Upper lobe of left lung (tissue), 6 donors: ENCODE results near the gene DLG2. TPM values are rescaled to one million over a fixed set of nuclear protein-coding genes. Genes with fewer than 3 reads are reported as not detected.

Experiments used
- ATAC-seq, 2 donors: fragments of 200-7000 bp; cut with Tn5 transposase; one replicate each; pipeline ENCODE4 v1.9.1; 2022; ENCODE audit warnings: mild to moderate bottlenecking in 2 of 2, moderate library complexity in 2 of 2; ENCODE audit not compliant: low FRiP score in 2 of 2
- DNase-seq, 2 donors: peaks; one replicate each; pipeline ENCODE4 v3.0.0-alpha.2; 2019 to 2020
- H3K27ac ChIP-seq, 4 donors: fragments of 200-600 bp; sonication (generic); one replicate each; pipeline ENCODE4 v1.5.1; 2016 to 2019
- H3K27me3 ChIP-seq, 4 donors: fragments of 200-600 bp; sonication (generic); one replicate each; pipeline ENCODE4 v1.5.1; 2017 to 2019
- H3K36me3 ChIP-seq, 4 donors: fragments of 200-600 bp; sonication (generic); one replicate each; pipeline ENCODE4 v1.5.1; 2016 to 2019
- H3K4me1 ChIP-seq, 4 donors: fragments of 200-600 bp; sonication (generic); one replicate each; pipeline ENCODE4 v1.5.1; 2018 to 2019
- H3K4me3 ChIP-seq, 4 donors: fragments of 200-600 bp; sonication (generic); one replicate each; pipeline ENCODE4 v1.5.1; 2017 to 2019; ENCODE audit warnings: mild to moderate bottlenecking in 2 of 4, moderate library complexity in 1 of 4
- H3K9me3 ChIP-seq, 4 donors: fragments of 200-600 bp; sonication (generic); one replicate each; pipeline ENCODE4 v1.5.1; 2018 to 2019
- EP300 ChIP-seq, 4 donors: sonication (generic); formaldehyde crosslinking; IDR thresholded peaks; one replicate each; pipeline ENCODE4 v1.5.1; 2017; ENCODE audit warnings: antibody characterized with exemption in 4 of 4, control low read depth in 2 of 4
- POLR2A ChIP-seq, 4 donors: fragments of 450-650 bp; IDR thresholded peaks; one replicate each; pipeline ENCODE4 v1.5.1; 2016 to 2017; ENCODE audit warnings: antibody characterized with exemption in 4 of 4, mild to moderate bottlenecking in 2 of 4
- POLR2AphosphoS5 ChIP-seq, 2 donors: sonication (generic); formaldehyde crosslinking; IDR thresholded peaks; one replicate each; pipeline ENCODE4 v1.5.1; 2017; ENCODE audit warnings: antibody characterized with exemption in 2 of 2
- WGBS, 2 donors: methylation state at CpG; one replicate each; pipeline ENCODE4 v1.1.5; 2017 to 2018; 5-methylcytosine and 5-hydroxymethylcytosine counted together
- total RNA-seq, 6 donors: library from RNA; depleted of rRNA in 4 of 6; stranded (reverse); fragments of >200 nt in 4 of 6; gene quantifications; one replicate each; pipeline versions ENCODE4 v1.1.0 to v1.2.1, GENCODE V29; 2016 to 2021
- TF ChIP-seq, protein P1 (sequence below), 6 experiments: fragments of 450-650 bp in 4 of 6; fragments of 200-600 bp in 2 of 6; sonication (generic) in 2 of 6; IDR thresholded peaks; one replicate each; pipeline ENCODE4 v1.5.1; 2016 to 2019; ENCODE audit warnings: antibody characterized with exemption in 6 of 6
- donor health status: DM: no; HTN: no; CAD: no; lungs with moderate emphysema.
- donor health status: DM: no; HTN: yes; CAD: no; lungs with severe emphysema.

The DLG2 gene
- total RNA-seq, 6 donors from 2014 or later: 3.4 to 37.7 (median 9.1) TPM

- no peak for TF ChIP-seq EP300 (IDR thresholded peaks at IDR 0.05)
- TF ChIP-seq, protein P1, sequence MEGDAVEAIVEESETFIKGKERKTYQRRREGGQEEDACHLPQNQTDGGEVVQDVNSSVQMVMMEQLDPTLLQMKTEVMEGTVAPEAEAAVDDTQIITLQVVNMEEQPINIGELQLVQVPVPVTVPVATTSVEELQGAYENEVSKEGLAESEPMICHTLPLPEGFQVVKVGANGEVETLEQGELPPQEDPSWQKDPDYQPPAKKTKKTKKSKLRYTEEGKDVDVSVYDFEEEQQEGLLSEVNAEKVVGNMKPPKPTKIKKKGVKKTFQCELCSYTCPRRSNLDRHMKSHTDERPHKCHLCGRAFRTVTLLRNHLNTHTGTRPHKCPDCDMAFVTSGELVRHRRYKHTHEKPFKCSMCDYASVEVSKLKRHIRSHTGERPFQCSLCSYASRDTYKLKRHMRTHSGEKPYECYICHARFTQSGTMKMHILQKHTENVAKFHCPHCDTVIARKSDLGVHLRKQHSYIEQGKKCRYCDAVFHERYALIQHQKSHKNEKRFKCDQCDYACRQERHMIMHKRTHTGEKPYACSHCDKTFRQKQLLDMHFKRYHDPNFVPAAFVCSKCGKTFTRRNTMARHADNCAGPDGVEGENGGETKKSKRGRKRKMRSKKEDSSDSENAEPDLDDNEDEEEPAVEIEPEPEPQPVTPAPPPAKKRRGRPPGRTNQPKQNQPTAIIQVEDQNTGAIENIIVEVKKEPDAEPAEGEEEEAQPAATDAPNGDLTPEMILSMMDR (IDR thresholded peaks at IDR 0.05): no peak
- no peak for TF ChIP-seq POLR2AphosphoS5 (IDR thresholded peaks at IDR 0.05)
- no peak for TF ChIP-seq POLR2A (IDR thresholded peaks at IDR 0.05)
- H3K27ac ChIP-seq: no peak overlapping the region
- H3K36me3 ChIP-seq: peaks cover 0 to 3% (median 0%) of the 10 kb centered on the region in 4 donors
- no peak for ATAC-seq
- WGBS, 2 donors: 87 to 90% methylated on average over 4 to 5 of the region's 5 CpGs
- no peaks in the 10 kb centered on the region for H3K4me1 ChIP-seq
- H3K27me3 ChIP-seq: no peaks in the 10 kb centered on the region
- peaks cover 0 to 5% (median 0%) of the 10 kb centered on the region in 4 donors for H3K9me3 ChIP-seq
- no peak overlapping the region for H3K4me3 ChIP-seq
- no peak for DNase-seq
These were observed 87.0 kb downstream of the DLG2 start for GRCh38 chr11:85540181-85540580.

DNA sequence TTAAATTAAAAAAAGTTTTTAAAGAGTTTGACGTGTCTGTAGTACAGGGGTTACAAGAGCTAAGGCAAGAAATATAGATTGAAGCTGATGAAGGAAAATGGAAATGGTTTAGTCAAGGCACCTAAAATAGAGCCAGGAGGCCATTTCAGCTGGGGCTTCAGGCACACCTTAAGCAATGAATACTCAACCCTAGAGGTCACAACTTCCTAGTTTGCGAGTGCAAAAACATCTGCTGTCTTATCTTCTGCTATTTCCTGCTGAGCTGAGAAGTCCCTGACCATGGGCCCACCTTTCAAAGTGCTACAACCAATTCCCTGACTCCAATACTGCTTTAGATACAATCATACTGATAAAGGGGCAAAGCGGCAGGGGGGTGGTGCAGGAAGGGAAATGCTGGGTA is 87.4 kb downstream of the DLG2 start:
- Histone ChIP-seq H3K36me3 (peaks cover 0 to 3% (median 0%) of the 10 kb centered on the region in 4 donors), H3K4me3 (no peak overlapping the region), H3K9me3 (peaks cover 0 to 5% (median 1%) of the 10 kb centered on the region in 4 donors), H3K27ac (no peak overlapping the region), H3K4me1 (no peaks in the 10 kb centered on the region), H3K27me3 (no peaks in the 10 kb centered on the region)
- ATAC-seq (no peak), DNase-seq (no peak)
- TF ChIP-seq, protein P1 (IDR thresholded peaks at IDR 0.05): no peak
- TF ChIP-seq POLR2A (IDR thresholded peaks at IDR 0.05) (no peak), POLR2AphosphoS5 (IDR thresholded peaks at IDR 0.05) (no peak), EP300 (IDR thresholded peaks at IDR 0.05) (no peak)
- WGBS, 2 donors: 80 to 83% methylated on average over 3 of the region's 3 CpGs

GRCh38 chr11:85539029-85539689 is 88.0 kb downstream of the DLG2 start:
- WGBS, 2 donors: 81 to 100% methylated on average over 1 of the region's 1 CpG
- TF ChIP-seq POLR2AphosphoS5 (IDR thresholded peaks at IDR 0.05) (no peak), EP300 (IDR thresholded peaks at IDR 0.05) (no peak), POLR2A (IDR thresholded peaks at IDR 0.05) (no peak)
- TF ChIP-seq, protein P1 (IDR thresholded peaks at IDR 0.05): no peak
- ATAC-seq: no peak

DNA sequence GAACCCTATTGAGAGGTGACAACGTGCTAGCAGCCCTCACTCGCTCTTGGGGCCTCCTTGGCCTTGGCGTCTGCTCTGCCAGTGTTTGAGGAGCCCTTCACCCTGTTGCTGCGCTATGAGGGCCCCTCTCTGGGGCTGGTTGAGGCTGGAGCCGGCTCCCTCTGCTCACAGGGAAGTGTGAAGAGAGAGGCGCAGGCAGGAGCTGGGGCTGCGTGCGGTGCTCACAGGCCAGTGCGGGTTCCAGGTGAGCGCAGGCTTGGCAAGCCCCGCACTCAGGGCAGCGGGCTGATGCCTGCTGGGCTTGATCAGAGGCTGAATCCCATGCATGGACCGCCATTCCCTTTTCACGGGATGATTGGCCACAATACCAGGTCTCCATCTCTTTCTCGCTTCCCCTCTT is 90.7 kb downstream of the DLG2 start:
- TF ChIP-seq POLR2A (IDR thresholded peaks at IDR 0.05) (no peak), EP300 (IDR thresholded peaks at IDR 0.05) (no peak), POLR2AphosphoS5 (IDR thresholded peaks at IDR 0.05) (no peak)
- TF ChIP-seq, protein P1 (IDR thresholded peaks at IDR 0.05): no peak
- WGBS, 2 donors: 95 to 98% methylated on average over 10 to 12 of the region's 15 CpGs
- H3K4me1 ChIP-seq: no peaks in the 10 kb centered on the region
- peaks cover 0 to 3% (median 0%) of the 10 kb centered on the region in 4 donors for H3K36me3 ChIP-seq
- DNase-seq (peak in 1 of 2 donors; percentile 64), ATAC-seq (no peak)
- no peaks in the 10 kb centered on the region for H3K27me3 ChIP-seq
- no peak overlapping the region for H3K27ac ChIP-seq
- H3K9me3 ChIP-seq: peaks cover 0 to 9% (median 3%) of the 10 kb centered on the region in 4 donors
- H3K4me3 ChIP-seq: no peak overlapping the region

More at GRCh38 chr11:85539029-85539689, 88.0 kb downstream of the DLG2 start:
- H3K27ac ChIP-seq: no peak overlapping the region
- DNase-seq: no peak
- no peaks in the 10 kb centered on the region for H3K4me1 ChIP-seq
- H3K36me3 ChIP-seq: peaks cover 0 to 3% (median 0%) of the 10 kb centered on the region in 4 donors
- peaks cover 0 to 9% (median 3%) of the 10 kb centered on the region in 4 donors for H3K9me3 ChIP-seq
- H3K4me3 ChIP-seq: no peak overlapping the region
- no peaks in the 10 kb centered on the region for H3K27me3 ChIP-seq

DNA sequence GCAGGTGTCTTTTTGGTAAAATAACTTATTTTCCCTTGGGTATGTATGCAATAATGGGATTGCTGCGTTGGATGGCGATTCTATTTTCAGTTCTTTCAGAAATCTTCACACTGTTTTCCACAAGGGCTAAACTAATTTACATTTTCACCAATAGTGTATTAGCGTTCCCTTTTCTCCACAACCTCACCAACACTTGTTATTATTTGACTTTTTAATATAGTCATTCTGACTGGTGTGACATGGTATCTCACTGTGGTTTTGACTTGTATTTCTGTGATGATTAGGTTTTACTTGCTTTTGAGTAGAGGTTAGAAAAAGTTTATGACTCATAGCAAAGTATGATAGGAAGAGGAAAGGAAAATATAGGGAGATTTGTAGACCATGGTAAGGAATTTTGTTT is 92.3 kb downstream of the DLG2 start:
- Histone ChIP-seq H3K9me3 (peaks cover 0 to 9% (median 3%) of the 10 kb centered on the region in 4 donors), H3K36me3 (peaks cover 0 to 3% (median 0%) of the 10 kb centered on the region in 4 donors), H3K4me3 (no peak overlapping the region), H3K4me1 (no peaks in the 10 kb centered on the region), H3K27ac (no peak overlapping the region), H3K27me3 (no peaks in the 10 kb centered on the region)
- 92 to 93% methylated on average over 3 of the region's 3 CpGs for whole genome bisulfite sequencing, 2 donors
- TF ChIP-seq POLR2AphosphoS5 (IDR thresholded peaks at IDR 0.05): no peak
- no peak for TF ChIP-seq EP300 (IDR thresholded peaks at IDR 0.05)
- TF ChIP-seq, protein P1 (IDR thresholded peaks at IDR 0.05): no peak
- no peak for TF ChIP-seq POLR2A (IDR thresholded peaks at IDR 0.05)
- no peak for ATAC-seq
- DNase-seq: no peak
